ENCODE data around the gene CWH43. TPM values are rescaled to one million over a fixed set of nuclear protein-coding genes. Genes with fewer than 3 reads are reported as not detected.
"Not testable (repeated sequence)": the region's sequence is repeated elsewhere in the genome, so short reads cannot be mapped to it uniquely, and the experiment has no call there.

CWH43 gene
- polyA plus RNA-seq, 12 donors: 0.11 to 3.1 (median 2.1) TPM; not detected in 8

- DNase-seq: not testable (repeated sequence)
Measured at GRCh38 chr4:49096627-49097026, 110.6 kb downstream of the CWH43 start.

GRCh38 chr4:49097071-49097470 lies 111.0 kb downstream of the CWH43 start:
- not testable (repeated sequence) for DNase-seq

- not testable (repeated sequence) for DNase-seq
Measured at GRCh38 chr4:49097505-49097904, 111.4 kb downstream of the CWH43 start.

- DNase-seq: not testable (repeated sequence)
Measured at GRCh38 chr4:49098034-49098759, 112.1 kb downstream of the CWH43 start.

- DNase-seq: not testable (repeated sequence)
Measured at GRCh38 chr4:49099831-49100444, 113.9 kb downstream of the CWH43 start.

GRCh38 chr4:49102344-49102898 lies 116.3 kb downstream of the CWH43 start:
- not testable (repeated sequence) for DNase-seq

GRCh38 chr4:49103436-49104136 lies 117.5 kb downstream of the CWH43 start:
- DNase-seq: not testable (repeated sequence)

- not testable (repeated sequence) for DNase-seq
Measured at GRCh38 chr4:49104231-49104930, 118.3 kb downstream of the CWH43 start.

GRCh38 chr4:49105248-49105904 lies 119.3 kb downstream of the CWH43 start:
- not testable (repeated sequence) for DNase-seq

GRCh38 chr4:49107262-49107661 lies 121.2 kb downstream of the CWH43 start:
- not testable (repeated sequence) for DNase-seq

- DNase-seq: not testable (repeated sequence)
Measured at GRCh38 chr4:49108183-49108978, 122.3 kb downstream of the CWH43 start.

- not testable (repeated sequence) for DNase-seq
Measured at GRCh38 chr4:49109567-49110166, 123.6 kb downstream of the CWH43 start.

- DNase-seq: not testable (repeated sequence)
Measured at GRCh38 chr4:49110579-49110978, 124.5 kb downstream of the CWH43 start.

Other genes with a start within 250 kb of the CWH43 start
- 10 to 100 TPM in 11 of 12 donors, not detected in 1; 22.3 to 75.0 (median 29.1) TPM for gene FRYL, start 206.0 kb upstream of the CWH43 start, polyA plus RNA-seq (ENCODE audit: insufficient read length in 12 of 12)
- 100 to 1,000 TPM in 11 of 12 donors, not detected in 1; 191 to 274 (median 238) TPM for gene OCIAD1, start 155.2 kb upstream of the CWH43 start, polyA plus RNA-seq (ENCODE audit: insufficient read length in 12 of 12)
- 10 to 100 TPM in 11 of 12 donors, not detected in 1; 23.1 to 35.4 (median 28.7) TPM for gene OCIAD2, start 79.5 kb upstream of the CWH43 start, polyA plus RNA-seq (ENCODE audit: insufficient read length in 12 of 12)